H1 (cell line): ENCODE data around the gene SRRM3. TPM values are rescaled to one million over a fixed set of nuclear protein-coding genes. Genes with fewer than 3 reads are reported as not detected.

Experiments
- EZH2 ChIP-seq: fragments of 200-600 bp; sonication (generic); IDR thresholded peaks from 2 replicates; pipeline ENCODE4 v1.7.1; 2012; ENCODE audit warnings: low read depth, mild to moderate bottlenecking, moderate library complexity, low read length, inconsistent platforms; ENCODE audit not compliant: severe bottlenecking
- KDM5A ChIP-seq: fragments of 200-600 bp; IDR thresholded peaks from 2 replicates; pipeline ENCODE4 v1.7.1; 2012; ENCODE audit warnings: mild to moderate bottlenecking, low read length, inconsistent platforms, mixed read lengths
- POLR2AphosphoS5 ChIP-seq: IDR thresholded peaks from 2 replicates; pipeline ENCODE4 v1.6.1; 2011; ENCODE audit warnings: low read depth, low read length
- SIX5 ChIP-seq: IDR thresholded peaks from 2 replicates; pipeline ENCODE4 v1.6.1; 2011; ENCODE audit warnings: mild to moderate bottlenecking, low read depth, low read length
- SP4 ChIP-seq: IDR thresholded peaks from 2 replicates; pipeline ENCODE4 v1.6.1; 2012; ENCODE audit warnings: low read length, inconsistent platforms
- SRF ChIP-seq: IDR thresholded peaks from 2 replicates; pipeline ENCODE4 v1.6.1; 2011; ENCODE audit warnings: mild to moderate bottlenecking, low read depth, low read length, moderate library complexity
- TCF12 ChIP-seq: IDR thresholded peaks from 2 replicates; pipeline ENCODE4 v1.6.1; 2011; ENCODE audit warnings: low read depth, mild to moderate bottlenecking, low read length
- TEAD4 ChIP-seq: IDR thresholded peaks from 2 replicates; pipeline ENCODE4 v1.6.1; 2012; ENCODE audit warnings: low read depth, low read length, inconsistent platforms, mixed read lengths
- YY1 ChIP-seq: IDR thresholded peaks from 2 replicates; pipeline ENCODE4 v1.6.1; 2011; ENCODE audit warnings: low read depth, mild to moderate bottlenecking, low read length
- ZNF274 ChIP-seq: IDR thresholded peaks from 2 replicates; pipeline ENCODE4 v1.7.0; 2012; ENCODE audit warnings: low read length, borderline replicate concordance; ENCODE audit errors: extremely low read depth
- polyA plus RNA-seq, 7 experiments: library from polyadenylated mRNA; depleted of rRNA in 3 of 7; stranded (reverse) in 5 of 7; unstranded in 2 of 7; fragments of >200 nt in 5 of 7; fragments of 200-250 nt in 2 of 7; gene quantifications; 1 replicate in 5 of 7; 2 replicates in 1 of 7; 4 replicates in 1 of 7; pipeline versions ENCODE4 v1.2.1 to v1.2.3, GENCODE V29; 2011 to 2013; ENCODE audit warnings: missing spikeins in 2 of 7, mixed read lengths in 2 of 7
- total RNA-seq: library from RNA; stranded (reverse); fragmentation: NEBNext Ultra II Directional; extraction: Animal tissue kit (Norgen Biotek cat#: 25700); gene quantifications from 2 replicates; pipeline ENCODE4 v1.2.1, GENCODE V29; 2021
- TF ChIP-seq, protein P1 (sequence below): fragments of 300-600 bp; sonication (generic); IDR thresholded peaks from 2 replicates; pipeline ENCODE4 v1.7.1; 2012; ENCODE audit warnings: low read length, moderate library complexity, mild to moderate bottlenecking, inconsistent platforms; ENCODE audit not compliant: insufficient replicate concordance
- TF ChIP-seq, protein P2 (sequence below): IDR thresholded peaks from 2 replicates; pipeline ENCODE4 v1.6.1; 2012; ENCODE audit warnings: low read length, inconsistent platforms

Gene SRRM3
- total and polyA plus RNA-seq, 2 of the 8 experiments (the other 6 are each of a cell fraction or from before 2014, with no cell fraction given), result 10.4 to 17.4 TPM

DNA sequence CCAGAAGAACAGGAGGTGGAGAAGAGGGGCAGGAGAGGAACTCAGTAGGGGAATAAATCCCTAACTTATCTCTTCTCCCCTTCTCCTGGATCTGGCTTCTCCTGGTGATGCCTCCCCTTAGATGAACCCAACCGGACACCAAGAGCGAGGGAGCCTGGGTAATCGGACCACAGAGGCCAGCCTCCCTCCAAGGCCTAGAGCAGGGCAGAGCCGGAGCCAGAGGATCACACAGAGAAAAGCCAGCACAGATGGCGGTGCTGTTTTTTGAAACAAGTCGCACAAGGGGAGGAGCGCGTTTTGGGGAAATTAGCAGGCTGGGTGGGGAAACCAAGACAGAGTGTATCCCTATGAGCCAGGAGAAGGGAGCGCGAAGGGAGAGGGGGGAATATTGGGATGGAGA is 4.9 kb upstream of the SRRM3 start (continued):
- TF ChIP-seq, protein P1, sequence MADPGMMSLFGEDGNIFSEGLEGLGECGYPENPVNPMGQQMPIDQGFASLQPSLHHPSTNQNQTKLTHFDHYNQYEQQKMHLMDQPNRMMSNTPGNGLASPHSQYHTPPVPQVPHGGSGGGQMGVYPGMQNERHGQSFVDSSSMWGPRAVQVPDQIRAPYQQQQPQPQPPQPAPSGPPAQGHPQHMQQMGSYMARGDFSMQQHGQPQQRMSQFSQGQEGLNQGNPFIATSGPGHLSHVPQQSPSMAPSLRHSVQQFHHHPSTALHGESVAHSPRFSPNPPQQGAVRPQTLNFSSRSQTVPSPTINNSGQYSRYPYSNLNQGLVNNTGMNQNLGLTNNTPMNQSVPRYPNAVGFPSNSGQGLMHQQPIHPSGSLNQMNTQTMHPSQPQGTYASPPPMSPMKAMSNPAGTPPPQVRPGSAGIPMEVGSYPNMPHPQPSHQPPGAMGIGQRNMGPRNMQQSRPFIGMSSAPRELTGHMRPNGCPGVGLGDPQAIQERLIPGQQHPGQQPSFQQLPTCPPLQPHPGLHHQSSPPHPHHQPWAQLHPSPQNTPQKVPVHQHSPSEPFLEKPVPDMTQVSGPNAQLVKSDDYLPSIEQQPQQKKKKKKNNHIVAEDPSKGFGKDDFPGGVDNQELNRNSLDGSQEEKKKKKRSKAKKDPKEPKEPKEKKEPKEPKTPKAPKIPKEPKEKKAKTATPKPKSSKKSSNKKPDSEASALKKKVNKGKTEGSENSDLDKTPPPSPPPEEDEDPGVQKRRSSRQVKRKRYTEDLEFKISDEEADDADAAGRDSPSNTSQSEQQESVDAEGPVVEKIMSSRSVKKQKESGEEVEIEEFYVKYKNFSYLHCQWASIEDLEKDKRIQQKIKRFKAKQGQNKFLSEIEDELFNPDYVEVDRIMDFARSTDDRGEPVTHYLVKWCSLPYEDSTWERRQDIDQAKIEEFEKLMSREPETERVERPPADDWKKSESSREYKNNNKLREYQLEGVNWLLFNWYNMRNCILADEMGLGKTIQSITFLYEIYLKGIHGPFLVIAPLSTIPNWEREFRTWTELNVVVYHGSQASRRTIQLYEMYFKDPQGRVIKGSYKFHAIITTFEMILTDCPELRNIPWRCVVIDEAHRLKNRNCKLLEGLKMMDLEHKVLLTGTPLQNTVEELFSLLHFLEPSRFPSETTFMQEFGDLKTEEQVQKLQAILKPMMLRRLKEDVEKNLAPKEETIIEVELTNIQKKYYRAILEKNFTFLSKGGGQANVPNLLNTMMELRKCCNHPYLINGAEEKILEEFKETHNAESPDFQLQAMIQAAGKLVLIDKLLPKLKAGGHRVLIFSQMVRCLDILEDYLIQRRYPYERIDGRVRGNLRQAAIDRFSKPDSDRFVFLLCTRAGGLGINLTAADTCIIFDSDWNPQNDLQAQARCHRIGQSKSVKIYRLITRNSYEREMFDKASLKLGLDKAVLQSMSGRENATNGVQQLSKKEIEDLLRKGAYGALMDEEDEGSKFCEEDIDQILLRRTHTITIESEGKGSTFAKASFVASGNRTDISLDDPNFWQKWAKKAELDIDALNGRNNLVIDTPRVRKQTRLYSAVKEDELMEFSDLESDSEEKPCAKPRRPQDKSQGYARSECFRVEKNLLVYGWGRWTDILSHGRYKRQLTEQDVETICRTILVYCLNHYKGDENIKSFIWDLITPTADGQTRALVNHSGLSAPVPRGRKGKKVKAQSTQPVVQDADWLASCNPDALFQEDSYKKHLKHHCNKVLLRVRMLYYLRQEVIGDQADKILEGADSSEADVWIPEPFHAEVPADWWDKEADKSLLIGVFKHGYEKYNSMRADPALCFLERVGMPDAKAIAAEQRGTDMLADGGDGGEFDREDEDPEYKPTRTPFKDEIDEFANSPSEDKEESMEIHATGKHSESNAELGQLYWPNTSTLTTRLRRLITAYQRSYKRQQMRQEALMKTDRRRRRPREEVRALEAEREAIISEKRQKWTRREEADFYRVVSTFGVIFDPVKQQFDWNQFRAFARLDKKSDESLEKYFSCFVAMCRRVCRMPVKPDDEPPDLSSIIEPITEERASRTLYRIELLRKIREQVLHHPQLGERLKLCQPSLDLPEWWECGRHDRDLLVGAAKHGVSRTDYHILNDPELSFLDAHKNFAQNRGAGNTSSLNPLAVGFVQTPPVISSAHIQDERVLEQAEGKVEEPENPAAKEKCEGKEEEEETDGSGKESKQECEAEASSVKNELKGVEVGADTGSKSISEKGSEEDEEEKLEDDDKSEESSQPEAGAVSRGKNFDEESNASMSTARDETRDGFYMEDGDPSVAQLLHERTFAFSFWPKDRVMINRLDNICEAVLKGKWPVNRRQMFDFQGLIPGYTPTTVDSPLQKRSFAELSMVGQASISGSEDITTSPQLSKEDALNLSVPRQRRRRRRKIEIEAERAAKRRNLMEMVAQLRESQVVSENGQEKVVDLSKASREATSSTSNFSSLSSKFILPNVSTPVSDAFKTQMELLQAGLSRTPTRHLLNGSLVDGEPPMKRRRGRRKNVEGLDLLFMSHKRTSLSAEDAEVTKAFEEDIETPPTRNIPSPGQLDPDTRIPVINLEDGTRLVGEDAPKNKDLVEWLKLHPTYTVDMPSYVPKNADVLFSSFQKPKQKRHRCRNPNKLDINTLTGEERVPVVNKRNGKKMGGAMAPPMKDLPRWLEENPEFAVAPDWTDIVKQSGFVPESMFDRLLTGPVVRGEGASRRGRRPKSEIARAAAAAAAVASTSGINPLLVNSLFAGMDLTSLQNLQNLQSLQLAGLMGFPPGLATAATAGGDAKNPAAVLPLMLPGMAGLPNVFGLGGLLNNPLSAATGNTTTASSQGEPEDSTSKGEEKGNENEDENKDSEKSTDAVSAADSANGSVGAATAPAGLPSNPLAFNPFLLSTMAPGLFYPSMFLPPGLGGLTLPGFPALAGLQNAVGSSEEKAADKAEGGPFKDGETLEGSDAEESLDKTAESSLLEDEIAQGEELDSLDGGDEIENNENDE, result no peak
- TF ChIP-seq TEAD4, result no peak
- TF ChIP-seq, protein P2, sequence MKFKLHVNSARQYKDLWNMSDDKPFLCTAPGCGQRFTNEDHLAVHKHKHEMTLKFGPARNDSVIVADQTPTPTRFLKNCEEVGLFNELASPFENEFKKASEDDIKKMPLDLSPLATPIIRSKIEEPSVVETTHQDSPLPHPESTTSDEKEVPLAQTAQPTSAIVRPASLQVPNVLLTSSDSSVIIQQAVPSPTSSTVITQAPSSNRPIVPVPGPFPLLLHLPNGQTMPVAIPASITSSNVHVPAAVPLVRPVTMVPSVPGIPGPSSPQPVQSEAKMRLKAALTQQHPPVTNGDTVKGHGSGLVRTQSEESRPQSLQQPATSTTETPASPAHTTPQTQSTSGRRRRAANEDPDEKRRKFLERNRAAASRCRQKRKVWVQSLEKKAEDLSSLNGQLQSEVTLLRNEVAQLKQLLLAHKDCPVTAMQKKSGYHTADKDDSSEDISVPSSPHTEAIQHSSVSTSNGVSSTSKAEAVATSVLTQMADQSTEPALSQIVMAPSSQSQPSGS, result no peak
- TF ChIP-seq TCF12, result no peak
- no peak for TF ChIP-seq POLR2AphosphoS5
- no peak for TF ChIP-seq SIX5
- no peak for TF ChIP-seq ZNF274
- no peak for TF ChIP-seq KDM5A
- TF ChIP-seq EZH2, result no peak
- no peak for TF ChIP-seq SP4
- TF ChIP-seq SRF, result no peak
- no peak for TF ChIP-seq YY1
